Testis (tissue), 2 donors: ENCODE measurements around the gene TSC22D1.

Experiments
- CTCF ChIP-seq, 3 experiments: fragments of 450-650 bp in 2 of 3; fragments of 200-600 bp in 1 of 3; sonication (generic) in 1 of 3; IDR thresholded peaks; one replicate each; pipeline ENCODE4 v1.5.1; 2016 to 2019; ENCODE audit warnings: antibody characterized with exemption in 3 of 3, mild to moderate bottlenecking in 2 of 3, moderate library complexity in 1 of 3
- POLR2A ChIP-seq: fragments of 450-650 bp; IDR thresholded peaks from one replicate; pipeline ENCODE4 v1.6.1; 2017; ENCODE audit warnings: antibody characterized with exemption, mild to moderate bottlenecking, moderate library complexity

GRCh38 chr13:44566601-44567000 is 9.5 kb downstream of the TSC22D1 start:
- no peak for TF ChIP-seq POLR2A
- no peak for TF ChIP-seq CTCF (IDR thresholded peaks at IDR 0.05)
